Heart right ventricle (tissue), 16 donors: Measurements from ENCODE around the gene PYGO2. TPM values are rescaled to one million over a fixed set of nuclear protein-coding genes. Genes with fewer than 3 reads are reported as not detected.

Experiments used
- ATAC-seq, 8 donors: fragments of 200-7000 bp; cut with Tn5 transposase; one replicate each; pipeline ENCODE4 v1.9.1; 2020; ENCODE audit warnings: mild to moderate bottlenecking in 8 of 8, moderate library complexity in 8 of 8, moderate number of reproducible peaks in 1 of 8
- DNase-seq, 2 donors: peaks; one replicate each; pipeline ENCODE4 v3.0.0-alpha.2; 2020
- H3K27ac ChIP-seq, 10 donors: fragments of 200-600 bp; sonication (generic) in 2 of 10; one replicate each; pipeline versions ENCODE4 v1.5.0 to v1.8.0; 2020 to 2022; ENCODE audit warnings: mild to moderate bottlenecking in 3 of 10
- H3K27me3 ChIP-seq, 7 donors: fragments of 200-600 bp; one replicate each; pipeline ENCODE4 v1.8.0; 2021 to 2022; ENCODE audit warnings: mild to moderate bottlenecking in 2 of 7
- H3K36me3 ChIP-seq, 9 donors: fragments of 200-600 bp; sonication (generic) in 1 of 9; one replicate each; pipeline versions ENCODE4 v1.5.0 to v1.8.0; 2020 to 2022; ENCODE audit warnings: mild to moderate bottlenecking in 2 of 9
- H3K4me1 ChIP-seq, 9 donors: fragments of 200-600 bp; sonication (generic) in 1 of 9; one replicate each; pipeline versions ENCODE4 v1.5.0 to v1.8.0; 2020 to 2022; ENCODE audit warnings: mild to moderate bottlenecking in 4 of 9
- H3K4me3 ChIP-seq, 10 donors: fragments of 200-600 bp; sonication (generic) in 2 of 10; one replicate each; pipeline versions ENCODE4 v1.5.0 to v1.8.0; 2020 to 2022; ENCODE audit warnings: mild to moderate bottlenecking in 7 of 10, moderate library complexity in 2 of 10
- H3K9me3 ChIP-seq, 11 donors: fragments of 200-600 bp in 10 of 11; sonication (generic) in 2 of 11; one replicate each; pipeline versions ENCODE4 v1.5.0 to v1.8.0; 2013 to 2022; ENCODE audit warnings: mild to moderate bottlenecking in 2 of 11, control low read depth in 1 of 11, moderate library complexity in 1 of 11
- WGBS, 2 donors: extraction: QIAGEN DNeasy Blood & Tissue Kit; methylation state at CpG; one replicate each; pipeline ENCODE4 v1.1.7; 2013; ENCODE audit warnings: inconsistent platforms in 1 of 2; 5-methylcytosine and 5-hydroxymethylcytosine counted together
- intact Hi-C, 10 donors: fragments of 100-400 bp; cut with DNase I; formaldehyde crosslinking; loops; one replicate each; pipeline versions ENCODE4 v1.11.1 to v1.14.2; 2022
- polyA plus RNA-seq, 2 donors: library from polyadenylated mRNA; stranded (reverse); fragments of 200-250 nt; gene quantifications; one replicate each; pipeline ENCODE4 v1.2.3, GENCODE V29; 2013
- total RNA-seq, 10 donors: library from RNA; stranded (reverse); fragmentation: NEBNext Ultra II Directional in 3 of 10; extraction: Animal tissue kit (Norgen Biotek cat#: 25700) in 3 of 10; gene quantifications; one replicate each; pipeline versions ENCODE4 v1.2.1 to v1.2.4, GENCODE V29; 2021 to 2023
- TF ChIP-seq, protein P1 (sequence below), 9 donors: fragments of 200-600 bp; sonication (generic) in 2 of 9; IDR thresholded peaks; one replicate each; pipeline versions ENCODE4 v1.5.0 to v1.8.0; 2021 to 2022; ENCODE audit warnings: antibody characterized with exemption in 9 of 9, mild to moderate bottlenecking in 5 of 9, moderate library complexity in 1 of 9
- donor health status: Arrhythmogenic right ventricular cardiomyopathy.
- donor health status: ischemic (EF 13 %, LVEDD 7.1; RV severe dilation, severe dysfunction).
- donor health status: healthy with polysubstance abuse.
- donor health status: DM: no; HTN: yes; CAD: no.
- donor health status: DM: no; HTN: no; CAD: no.
- donor health status: ischemic (EF 25% LVEDD 6.9; RV normal size, moderate dysfunction).
- donor health status: ischemic (EF 25% LVEDD 5.7; RV mildly dilated, moderate dysfunction).
- donor health status: healthy.
- donor health status: DM: yes; HTN: yes; CAD: no.
- donor health status: Ischemic cardiomyopathy.
- donor health status: ischemic (EF 35%, LVEDD 5.7; RV mildly dilated, moderate dysfunction).
- donor health status: nonischemic (EF 11% LVEDD 7.7; RV severe dilation, severe dysfunction).
- donor health status: DM: yes; HTN: yes; CAD: no.
- donor health status: PGD.
- donor health status: ischemic (EF 29% LVEDD 5.4; RV normal size, mild dysfunction).
- donor health status: nonischemic (EF 23%, LVEDD 6.1; RV moderate dilation, normal function).

Gene PYGO2
- total and polyA plus RNA-seq, 12 donors: 8.8 to 18.0 (median 13.8) TPM

DNA sequence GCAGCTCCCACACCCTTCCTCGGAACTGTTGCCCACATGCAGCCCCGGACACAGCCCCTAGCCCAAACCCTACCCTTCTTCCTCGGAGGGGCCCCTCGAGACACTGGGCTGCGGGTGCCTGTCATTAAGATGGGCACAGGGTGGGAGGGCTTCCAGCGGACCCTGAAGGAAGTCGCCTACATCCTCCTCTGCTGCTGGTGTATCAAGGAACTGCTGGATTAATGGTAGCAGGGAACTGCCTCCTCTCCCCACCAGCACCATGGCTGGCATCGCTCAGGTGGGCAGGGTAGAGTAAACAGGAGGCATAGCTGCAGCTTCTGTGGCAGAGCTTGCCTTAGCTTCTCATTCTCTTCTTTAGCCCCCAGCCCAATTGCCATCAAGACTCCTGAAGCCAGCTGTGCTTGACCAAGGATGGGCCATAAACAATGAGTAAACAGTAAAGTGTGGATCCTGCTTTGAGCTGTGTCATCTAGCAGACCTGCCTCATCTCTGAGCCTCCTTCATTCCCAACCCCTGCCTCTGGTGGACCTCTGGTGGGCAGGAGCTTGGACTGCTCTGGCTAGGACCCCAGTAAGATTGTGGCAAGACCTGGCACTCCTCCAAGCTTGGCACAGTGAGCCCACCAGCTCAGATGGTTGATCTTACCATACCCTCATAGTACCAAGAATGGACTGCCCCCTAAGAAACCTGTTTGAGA is 32.1 kb upstream of the PYGO2 start, which contains the start of gene LENEP:
TSS of gene LENEP (plus strand) at position 15 of the 697 bp plus-strand sequence. CDS start at position 37, 22 bp downstream.
- no peak within 1 kb of the TSS for H3K27ac ChIP-seq
- peaks cover 0 to 27% (median 1%) of the 10 kb centered on the region in 9 donors for H3K4me1 ChIP-seq
- intact Hi-C loops: no loop called here
- no peak within 1 kb of the TSS for H3K4me3 ChIP-seq
- no peak for DNase-seq
- peaks cover 0 to 40% (median 6%) of the 10 kb centered on the region in 9 donors for H3K36me3 ChIP-seq
- WGBS, 2 donors: 70 to 73% methylated on average over 8 of the region's 8 CpGs
- H3K27me3 ChIP-seq: no peaks in the 10 kb centered on the region
- H3K9me3 ChIP-seq: no peaks in the 10 kb centered on the region
- no peak for ATAC-seq
- TF ChIP-seq, protein P1, sequence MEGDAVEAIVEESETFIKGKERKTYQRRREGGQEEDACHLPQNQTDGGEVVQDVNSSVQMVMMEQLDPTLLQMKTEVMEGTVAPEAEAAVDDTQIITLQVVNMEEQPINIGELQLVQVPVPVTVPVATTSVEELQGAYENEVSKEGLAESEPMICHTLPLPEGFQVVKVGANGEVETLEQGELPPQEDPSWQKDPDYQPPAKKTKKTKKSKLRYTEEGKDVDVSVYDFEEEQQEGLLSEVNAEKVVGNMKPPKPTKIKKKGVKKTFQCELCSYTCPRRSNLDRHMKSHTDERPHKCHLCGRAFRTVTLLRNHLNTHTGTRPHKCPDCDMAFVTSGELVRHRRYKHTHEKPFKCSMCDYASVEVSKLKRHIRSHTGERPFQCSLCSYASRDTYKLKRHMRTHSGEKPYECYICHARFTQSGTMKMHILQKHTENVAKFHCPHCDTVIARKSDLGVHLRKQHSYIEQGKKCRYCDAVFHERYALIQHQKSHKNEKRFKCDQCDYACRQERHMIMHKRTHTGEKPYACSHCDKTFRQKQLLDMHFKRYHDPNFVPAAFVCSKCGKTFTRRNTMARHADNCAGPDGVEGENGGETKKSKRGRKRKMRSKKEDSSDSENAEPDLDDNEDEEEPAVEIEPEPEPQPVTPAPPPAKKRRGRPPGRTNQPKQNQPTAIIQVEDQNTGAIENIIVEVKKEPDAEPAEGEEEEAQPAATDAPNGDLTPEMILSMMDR (IDR thresholded peaks at IDR 0.05): no peak

DNA sequence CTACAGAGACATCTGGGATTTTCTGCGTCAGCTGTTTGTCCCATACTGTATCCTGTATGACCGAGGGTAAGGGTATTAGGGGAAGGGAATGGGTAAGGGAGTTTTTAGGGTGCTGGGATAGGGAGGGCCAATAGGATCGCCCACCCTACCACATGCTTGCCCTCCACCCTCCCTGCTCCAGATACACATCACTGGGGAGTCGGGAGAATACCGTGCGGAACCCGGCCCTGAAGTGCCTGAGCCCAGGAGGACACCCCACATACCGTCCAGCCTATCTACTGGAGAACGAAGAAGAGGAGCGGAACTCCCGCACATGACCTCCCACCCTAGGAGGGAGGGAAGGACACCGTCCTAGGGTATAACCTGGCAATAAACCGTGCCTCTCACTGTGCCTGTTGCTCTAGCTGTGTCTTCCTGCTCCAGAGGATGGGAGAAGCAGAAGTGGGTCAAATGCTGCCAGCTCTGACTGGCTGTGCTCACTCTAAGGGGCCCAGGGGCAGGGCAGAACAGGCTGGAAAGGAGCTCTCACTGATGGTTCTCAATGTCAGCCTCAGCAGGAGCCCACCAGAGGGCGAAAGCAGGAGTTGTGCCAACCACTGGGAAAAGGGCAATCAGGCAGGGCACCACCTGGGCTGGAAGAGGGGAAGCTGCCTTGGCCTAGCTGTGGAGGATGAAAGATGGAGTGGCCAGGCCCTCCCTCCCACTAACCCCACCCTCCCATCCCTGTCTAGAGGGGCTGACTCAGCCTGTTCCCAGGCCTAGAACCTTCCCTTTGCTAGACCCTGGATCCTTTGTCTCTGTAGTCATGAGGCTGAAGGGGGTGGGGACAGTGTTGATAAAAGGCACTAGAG is 31.4 kb upstream of the PYGO2 start:
- 87 to 89% methylated on average over 14 of the region's 14 CpGs for WGBS, 2 donors

DNA sequence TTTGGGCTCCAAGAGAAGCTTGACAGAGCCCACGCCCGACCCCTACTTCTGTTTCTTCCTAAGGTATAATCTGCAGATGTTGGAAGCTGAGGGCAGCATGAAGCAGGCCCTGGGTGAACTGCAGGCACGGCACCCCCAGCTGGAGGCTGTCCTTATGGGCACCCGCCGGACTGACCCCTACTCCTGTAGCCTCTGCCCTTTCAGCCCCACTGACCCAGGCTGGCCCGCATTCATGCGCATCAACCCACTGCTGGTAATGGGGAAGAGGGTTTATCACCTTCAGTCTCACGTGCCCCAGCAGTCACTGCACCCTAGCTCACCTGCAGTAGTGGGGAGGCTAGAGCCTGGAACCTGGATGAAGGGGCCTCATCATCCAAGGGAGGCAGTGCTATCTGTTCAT is 28.7 kb upstream of the PYGO2 start:
- TF ChIP-seq, protein P1 (IDR thresholded peaks at IDR 0.05): no peak
- 93% methylated on average over 8 of the region's 8 CpGs for WGBS, 2 donors
- no peaks in the 10 kb centered on the region for H3K27me3 ChIP-seq
- H3K9me3 ChIP-seq: no peaks in the 10 kb centered on the region
- DNase-seq (no peak), ATAC-seq (no peak)
- intact Hi-C loops: no loop called here
- H3K4me1 ChIP-seq: peaks cover 0 to 3% (median 0%) of the 10 kb centered on the region in 9 donors
- no peak overlapping the region for H3K27ac ChIP-seq
- H3K4me3 ChIP-seq: no peak overlapping the region
- peaks cover 0 to 65% (median 12%) of the 10 kb centered on the region in 9 donors for H3K36me3 ChIP-seq

More for the DNA sequence above, 31.4 kb upstream of the PYGO2 start:
- DNase-seq (no peak), ATAC-seq (peak in 4 of 8 donors; percentile 10 to 14 (median 12))
- Histone ChIP-seq H3K27me3 (no peaks in the 10 kb centered on the region), H3K36me3 (peaks cover 0 to 47% (median 12%) of the 10 kb centered on the region in 9 donors), H3K4me1 (peaks cover 0 to 21% (median 0%) of the 10 kb centered on the region in 9 donors), H3K27ac (no peak overlapping the region), H3K9me3 (no peaks in the 10 kb centered on the region), H3K4me3 (no peak overlapping the region)
- TF ChIP-seq, protein P1 (IDR thresholded peaks at IDR 0.05): no peak
- intact Hi-C loops: no loop called here

DNA sequence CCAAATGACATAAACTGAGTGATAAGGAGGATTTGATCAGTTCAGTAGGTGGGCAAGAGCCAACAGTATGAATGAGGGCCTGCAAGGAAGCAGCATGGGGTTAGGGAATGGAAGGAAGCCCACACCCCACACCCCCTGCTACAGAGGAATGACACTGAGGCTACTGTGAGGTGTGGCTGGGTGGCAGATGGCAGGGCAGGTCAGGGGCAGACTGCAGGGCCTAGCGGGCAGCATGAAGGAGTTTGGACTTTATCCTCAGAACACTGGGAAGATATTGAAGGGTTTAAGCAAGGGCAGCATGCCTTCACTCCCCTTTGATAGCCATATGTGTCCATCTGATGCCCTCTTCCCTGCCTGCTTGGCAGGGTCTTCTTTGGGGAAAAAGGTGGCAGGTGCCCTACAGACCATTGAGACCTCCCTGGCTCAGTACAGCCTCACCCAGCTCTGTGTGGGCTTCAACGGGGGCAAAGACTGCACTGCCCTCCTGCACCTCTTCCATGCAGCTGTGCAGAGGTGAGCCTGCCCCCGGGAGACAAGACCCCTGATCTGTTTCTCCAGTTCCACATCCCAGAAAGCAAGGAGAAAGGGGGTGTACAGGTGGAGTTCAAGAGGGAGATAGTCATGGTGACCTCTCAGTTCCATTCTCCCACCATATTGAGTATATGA is 27.7 kb upstream of the PYGO2 start:
- WGBS, 2 donors: 87 to 89% methylated on average over 3 of the region's 3 CpGs
- ATAC-seq (no peak), DNase-seq (no peak)
- no peaks in the 10 kb centered on the region for H3K9me3 ChIP-seq
- H3K4me1 ChIP-seq: peaks cover 0 to 10% (median 2%) of the 10 kb centered on the region in 9 donors
- intact Hi-C loops: no loop called here
- H3K36me3 ChIP-seq: peaks cover 0 to 69% (median 12%) of the 10 kb centered on the region in 9 donors
- H3K27ac ChIP-seq: no peak overlapping the region
- H3K4me3 ChIP-seq: no peak overlapping the region
- H3K27me3 ChIP-seq: no peaks in the 10 kb centered on the region
- TF ChIP-seq, protein P1 (IDR thresholded peaks at IDR 0.05): no peak
